GM23338 (cell line): ENCODE measurements around the gene MMADHC. TPM values are rescaled to one million over a fixed set of nuclear protein-coding genes. Genes with fewer than 3 reads are reported as not detected.

Experiments used
- ATAC-seq: fragments of 200-7000 bp; cut with Tn5 transposase; 3 replicates; pipeline ENCODE4 v1.9.1; 2020
- DNase-seq: peaks from one replicate; pipeline ENCODE4 v3.0.0-alpha.2; 2015; ENCODE audit warnings: low spot score
- H2AFZ ChIP-seq: fragments of 200-600 bp; sonication (generic); 2 replicates; pipeline ENCODE4 v1.8.0; 2016; ENCODE audit warnings: antibody characterized with exemption, mild to moderate bottlenecking, moderate library complexity
- H3F3A ChIP-seq: fragments of 200-600 bp; sonication (generic); replicated peaks from 2 replicates; pipeline ENCODE4 v1.8.0; 2017; ENCODE audit warnings: antibody characterized with exemption, mixed run types, low read depth
- H3K27ac ChIP-seq: fragments of 200-600 bp; sonication (generic); 2 replicates; pipeline ENCODE4 v1.6.1; 2016; ENCODE audit warnings: low read depth
- H3K27me3 ChIP-seq: fragments of 200-600 bp; sonication (generic); 2 replicates; pipeline ENCODE4 v1.8.0; 2016; ENCODE audit warnings: mild to moderate bottlenecking, mixed run types, moderate library complexity; ENCODE audit not compliant: insufficient read depth
- H3K36me3 ChIP-seq: fragments of 200-600 bp; sonication (generic); 2 replicates; pipeline ENCODE4 v1.8.0; 2016; ENCODE audit warnings: mild to moderate bottlenecking; ENCODE audit not compliant: insufficient read depth
- H3K4me1 ChIP-seq: fragments of 200-600 bp; sonication (generic); 2 replicates; pipeline ENCODE4 v1.8.0; 2016; ENCODE audit warnings: mild to moderate bottlenecking, moderate library complexity; ENCODE audit not compliant: insufficient read depth
- H3K4me2 ChIP-seq: fragments of 200-600 bp; sonication (generic); 2 replicates; pipeline ENCODE4 v1.7.1; 2017; ENCODE audit warnings: mixed run types
- H3K4me3 ChIP-seq: fragments of 200-600 bp; sonication (generic); 2 replicates; pipeline ENCODE4 v1.6.1; 2016; ENCODE audit warnings: mixed run types
- H3K79me2 ChIP-seq: fragments of 200-600 bp; sonication (generic); replicated peaks from 2 replicates; pipeline ENCODE4 v1.8.0; 2017; ENCODE audit warnings: mild to moderate bottlenecking; ENCODE audit not compliant: insufficient read depth
- H3K9me2 ChIP-seq: fragments of 200-600 bp; sonication (generic); 2 replicates; pipeline ENCODE4 v1.8.0; 2017; ENCODE audit not compliant: insufficient read depth
- H4K20me1 ChIP-seq: fragments of 200-600 bp; sonication (generic); replicated peaks from 2 replicates; pipeline ENCODE4 v1.8.0; 2017; ENCODE audit warnings: mild to moderate bottlenecking; ENCODE audit not compliant: insufficient read depth
- H3K27ac Mint-ChIP-seq: 2 replicates; pipeline ENCODE4 v1.8.0; 2020; ENCODE audit warnings: inconsistent platforms, mild to moderate bottlenecking, moderate library complexity, mixed read lengths
- H3K27me3 Mint-ChIP-seq: 3 replicates; pipeline ENCODE4 v1.8.0; 2022; ENCODE audit warnings: low read depth, mild to moderate bottlenecking, moderate library complexity, mixed read lengths, inconsistent platforms; ENCODE audit not compliant: insufficient read depth, poor library complexity
- H3K36me3 Mint-ChIP-seq: 3 replicates; pipeline ENCODE4 v1.8.0; 2021; ENCODE audit warnings: low read depth, mild to moderate bottlenecking, inconsistent platforms, moderate library complexity, mixed read lengths
- H3K4me1 Mint-ChIP-seq: 3 replicates; pipeline ENCODE4 v1.8.0; 2020; ENCODE audit warnings: mild to moderate bottlenecking, inconsistent platforms, mixed read lengths
- H3K4me3 Mint-ChIP-seq: 3 replicates; pipeline ENCODE4 v1.8.0; 2021; ENCODE audit warnings: moderate library complexity, mild to moderate bottlenecking, inconsistent platforms, mixed read lengths
- H3K9me3 Mint-ChIP-seq: 3 replicates; pipeline ENCODE4 v1.8.0; 2020; ENCODE audit warnings: moderate library complexity, mild to moderate bottlenecking, inconsistent platforms, mixed read lengths
- CREB1 ChIP-seq: fragments of 250-450 bp; sonication (Bioruptor Pico); IDR thresholded peaks from 2 replicates; pipeline ENCODE4 v1.5.0; 2020; ENCODE audit warnings: low read depth, mild to moderate bottlenecking, moderate library complexity
- POLR2AphosphoS5 ChIP-seq: IDR thresholded peaks from 2 replicates; pipeline ENCODE4 v1.6.1; 2016; ENCODE audit warnings: antibody characterized with exemption, low read depth
- ZNF114 ChIP-seq: fragments of 250-450 bp; sonication (Bioruptor Pico); IDR thresholded peaks from 2 replicates; pipeline ENCODE4 v1.5.0; 2020; ENCODE audit warnings: mild to moderate bottlenecking, moderate library complexity
- ZNF331 ChIP-seq: fragments of 250-450 bp; sonication (Bioruptor Pico); IDR thresholded peaks from 2 replicates; pipeline ENCODE4 v1.5.0; 2020; ENCODE audit warnings: low read depth, mild to moderate bottlenecking, moderate library complexity
- long read RNA-seq: library from polyadenylated mRNA; unstranded; transcript quantifications from one replicate; pipeline ENCODE4 v2.0.0, GENCODE V29; 2020; ENCODE audit not compliant: unreplicated experiment
- polyA plus RNA-seq: library from polyadenylated mRNA; unstranded; fragments of >200 nt; fragmentation: Nextera tagmentation; extraction: Ambion mirVana; gene quantifications from 2 replicates; pipeline ENCODE4 v1.2.1, GENCODE V29; 2016
- total RNA-seq: library from RNA; depleted of rRNA; stranded (reverse); fragments of >200 nt; shearing (Covaris generic); gene quantifications from 2 replicates; pipeline ENCODE4 v1.2.3, GENCODE V29; 2014; rRNA removed
- TF ChIP-seq, protein P1 (sequence below): IDR thresholded peaks from one replicate; pipeline ENCODE4 v1.6.1; 2018; ENCODE audit warnings: antibody characterized with exemption; ENCODE audit not compliant: unreplicated experiment
- TF ChIP-seq, protein P2 (sequence below), 2 experiments: fragments of 200-600 bp in 1 of 2; sonication (generic) in 1 of 2; conservative IDR thresholded peaks; 2 replicates each; pipeline versions ENCODE4 v1.5.1 to v1.6.1; 2016 to 2017; ENCODE audit warnings: antibody characterized with exemption in 2 of 2, low read depth in 2 of 2, mild to moderate bottlenecking in 2 of 2, moderate library complexity in 1 of 2
- TF ChIP-seq, protein P3 (sequence below): IDR thresholded peaks from 2 replicates; pipeline ENCODE4 v1.6.1; 2016; ENCODE audit warnings: antibody characterized with exemption

The MMADHC gene
- total RNA-seq (135 and 147 TPM in 2 replicates), polyA plus RNA-seq (137 and 163 TPM in 2 replicates)
- long read RNA-seq, transcript MMADHC-203 (7 exons, 1,726 nt), result minor isoform, 6 of 158 reads
- long read RNA-seq, transcript MMADHC-201 (8 exons, 1,436 nt), result major isoform, 145 of 158 reads
- long read RNA-seq, partial matches to known transcripts, result 2 of 158 reads
- long read RNA-seq, other reads (novel, unspliced or antisense), result 5 of 158 reads

DNA sequence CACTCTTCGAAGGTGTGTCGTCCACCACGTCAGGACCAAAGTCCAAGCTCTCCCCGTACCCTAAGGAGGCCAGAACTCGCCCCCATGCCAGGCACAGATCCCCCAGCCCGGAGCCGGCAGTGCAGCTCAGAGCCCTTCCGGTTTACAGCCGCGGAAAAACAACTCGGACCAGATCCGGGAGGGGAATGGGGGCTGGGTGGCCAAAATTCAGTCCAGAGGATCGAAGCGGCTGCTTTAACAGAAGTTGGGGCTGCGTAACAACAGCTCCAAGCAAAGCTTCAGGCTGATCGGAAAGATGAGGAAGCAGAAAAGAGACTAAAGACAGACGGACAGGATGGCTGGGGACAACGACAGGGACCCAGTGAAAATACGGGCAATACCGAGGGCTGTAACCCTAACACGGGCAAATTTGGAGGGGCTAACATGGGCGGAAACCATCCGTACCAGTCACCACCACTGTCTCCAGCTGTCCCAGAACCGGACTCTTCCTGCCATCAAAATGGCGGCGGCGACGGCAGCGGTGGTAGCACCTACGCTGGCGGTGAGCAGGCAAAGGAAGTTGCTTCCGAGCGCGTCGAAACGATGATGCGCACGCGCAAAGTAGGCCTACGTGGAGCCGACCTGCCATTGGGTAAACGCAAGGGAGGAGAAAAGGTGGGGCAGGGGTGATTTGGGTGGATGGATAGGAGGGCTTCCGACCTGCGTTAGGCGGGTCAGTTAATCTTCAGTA is at the start of gene MMADHC:
Gene MMADHC, minus strand, starts transcription at position 556 of the 730 bp plus-strand sequence. CDS start 678 bp downstream, outside the sequence.
- peak; percentile 97 for DNase-seq
- peaks cover 16% of the 10 kb centered on the region; the same call in 1 of the 2 replicates for H3K4me1 ChIP-seq
- peaks cover 11% of the 10 kb centered on the region for H3K4me1 Mint-ChIP-seq
- no peaks in the 10 kb centered on the region; the same call in 2 of the 3 replicates for H3K9me3 Mint-ChIP-seq
- H3K9me2 ChIP-seq, result no peaks in the 10 kb centered on the region
- H3F3A ChIP-seq, result no peaks in the 10 kb centered on the region
- no peaks in the 10 kb centered on the region for H3K27me3 ChIP-seq
- peaks cover 48% of the 10 kb centered on the region for H3K79me2 ChIP-seq
- H3K4me3 Mint-ChIP-seq, result peak within 1 kb of the TSS; percentile 94
- peak within 1 kb of the TSS; percentile 79 for H3K4me3 ChIP-seq
- TF ChIP-seq POLR2AphosphoS5, result peak; percentile 97
- TF ChIP-seq, protein P1, sequence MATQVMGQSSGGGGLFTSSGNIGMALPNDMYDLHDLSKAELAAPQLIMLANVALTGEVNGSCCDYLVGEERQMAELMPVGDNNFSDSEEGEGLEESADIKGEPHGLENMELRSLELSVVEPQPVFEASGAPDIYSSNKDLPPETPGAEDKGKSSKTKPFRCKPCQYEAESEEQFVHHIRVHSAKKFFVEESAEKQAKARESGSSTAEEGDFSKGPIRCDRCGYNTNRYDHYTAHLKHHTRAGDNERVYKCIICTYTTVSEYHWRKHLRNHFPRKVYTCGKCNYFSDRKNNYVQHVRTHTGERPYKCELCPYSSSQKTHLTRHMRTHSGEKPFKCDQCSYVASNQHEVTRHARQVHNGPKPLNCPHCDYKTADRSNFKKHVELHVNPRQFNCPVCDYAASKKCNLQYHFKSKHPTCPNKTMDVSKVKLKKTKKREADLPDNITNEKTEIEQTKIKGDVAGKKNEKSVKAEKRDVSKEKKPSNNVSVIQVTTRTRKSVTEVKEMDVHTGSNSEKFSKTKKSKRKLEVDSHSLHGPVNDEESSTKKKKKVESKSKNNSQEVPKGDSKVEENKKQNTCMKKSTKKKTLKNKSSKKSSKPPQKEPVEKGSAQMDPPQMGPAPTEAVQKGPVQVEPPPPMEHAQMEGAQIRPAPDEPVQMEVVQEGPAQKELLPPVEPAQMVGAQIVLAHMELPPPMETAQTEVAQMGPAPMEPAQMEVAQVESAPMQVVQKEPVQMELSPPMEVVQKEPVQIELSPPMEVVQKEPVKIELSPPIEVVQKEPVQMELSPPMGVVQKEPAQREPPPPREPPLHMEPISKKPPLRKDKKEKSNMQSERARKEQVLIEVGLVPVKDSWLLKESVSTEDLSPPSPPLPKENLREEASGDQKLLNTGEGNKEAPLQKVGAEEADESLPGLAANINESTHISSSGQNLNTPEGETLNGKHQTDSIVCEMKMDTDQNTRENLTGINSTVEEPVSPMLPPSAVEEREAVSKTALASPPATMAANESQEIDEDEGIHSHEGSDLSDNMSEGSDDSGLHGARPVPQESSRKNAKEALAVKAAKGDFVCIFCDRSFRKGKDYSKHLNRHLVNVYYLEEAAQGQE, result peak; percentile 36
- TF ChIP-seq CREB1, result peak; percentile 80
- TF ChIP-seq, protein P2, sequence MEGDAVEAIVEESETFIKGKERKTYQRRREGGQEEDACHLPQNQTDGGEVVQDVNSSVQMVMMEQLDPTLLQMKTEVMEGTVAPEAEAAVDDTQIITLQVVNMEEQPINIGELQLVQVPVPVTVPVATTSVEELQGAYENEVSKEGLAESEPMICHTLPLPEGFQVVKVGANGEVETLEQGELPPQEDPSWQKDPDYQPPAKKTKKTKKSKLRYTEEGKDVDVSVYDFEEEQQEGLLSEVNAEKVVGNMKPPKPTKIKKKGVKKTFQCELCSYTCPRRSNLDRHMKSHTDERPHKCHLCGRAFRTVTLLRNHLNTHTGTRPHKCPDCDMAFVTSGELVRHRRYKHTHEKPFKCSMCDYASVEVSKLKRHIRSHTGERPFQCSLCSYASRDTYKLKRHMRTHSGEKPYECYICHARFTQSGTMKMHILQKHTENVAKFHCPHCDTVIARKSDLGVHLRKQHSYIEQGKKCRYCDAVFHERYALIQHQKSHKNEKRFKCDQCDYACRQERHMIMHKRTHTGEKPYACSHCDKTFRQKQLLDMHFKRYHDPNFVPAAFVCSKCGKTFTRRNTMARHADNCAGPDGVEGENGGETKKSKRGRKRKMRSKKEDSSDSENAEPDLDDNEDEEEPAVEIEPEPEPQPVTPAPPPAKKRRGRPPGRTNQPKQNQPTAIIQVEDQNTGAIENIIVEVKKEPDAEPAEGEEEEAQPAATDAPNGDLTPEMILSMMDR (conservative IDR thresholded peaks at IDR 0.05; ENCODE audit: low read depth in 2 of 2), result no peak
- no peak for TF ChIP-seq ZNF114 (CRISPR knock-in tag)
- TF ChIP-seq ZNF331, result no peak
- TF ChIP-seq, protein P3, sequence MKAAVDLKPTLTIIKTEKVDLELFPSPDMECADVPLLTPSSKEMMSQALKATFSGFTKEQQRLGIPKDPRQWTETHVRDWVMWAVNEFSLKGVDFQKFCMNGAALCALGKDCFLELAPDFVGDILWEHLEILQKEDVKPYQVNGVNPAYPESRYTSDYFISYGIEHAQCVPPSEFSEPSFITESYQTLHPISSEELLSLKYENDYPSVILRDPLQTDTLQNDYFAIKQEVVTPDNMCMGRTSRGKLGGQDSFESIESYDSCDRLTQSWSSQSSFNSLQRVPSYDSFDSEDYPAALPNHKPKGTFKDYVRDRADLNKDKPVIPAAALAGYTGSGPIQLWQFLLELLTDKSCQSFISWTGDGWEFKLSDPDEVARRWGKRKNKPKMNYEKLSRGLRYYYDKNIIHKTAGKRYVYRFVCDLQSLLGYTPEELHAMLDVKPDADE, result peak; percentile 78; the same call in 1 of the 2 replicates
- peak within 1 kb of the TSS; percentile 47; the same call in 1 of the 2 replicates for H2AFZ ChIP-seq
- H3K27ac Mint-ChIP-seq, result peak within 1 kb of the TSS; percentile 99
- ATAC-seq, result peak; percentile 98
- no peaks in the 10 kb centered on the region; the same call in 1 of the 2 replicates for H4K20me1 ChIP-seq
- peaks cover 3% of the 10 kb centered on the region; the same call in 1 of the 2 replicates for H3K36me3 ChIP-seq
- peak within 1 kb of the TSS; percentile 82 for H3K4me2 ChIP-seq
- H3K27me3 Mint-ChIP-seq, result peaks cover 6% of the 10 kb centered on the region
- peaks cover 29% of the 10 kb centered on the region; the same call in 2 of the 3 replicates for H3K36me3 Mint-ChIP-seq
- H3K27ac ChIP-seq, result peak within 1 kb of the TSS; percentile 97
